Stimulated activated CD8-positive, alpha-beta memory T cell treated with anti-CD3 and anti-CD28 coated beads, Interleukin-15, amount 100 ng/mL, for 48 hours (primary cell): ENCODE data around the gene LBH.

Experiments used
- DNase-seq, 2 donors: peaks; one replicate each; pipeline ENCODE4 v3.0.0-alpha.2; 2020; ENCODE audit warnings: low read depth in 2 of 2

Gene LBH

GRCh38 chr2:30217644-30218337 is 13.5 kb upstream of the LBH start:
- DNase-seq: no peak

GRCh38 chr2:30218338-30218713 is 13.0 kb upstream of the LBH start:
- no peak for DNase-seq

- DNase-seq: no peak
These were observed 12.5 kb upstream of the LBH start for GRCh38 chr2:30218814-30219213.

GRCh38 chr2:30219886-30220875 is 11.2 kb upstream of the LBH start:
- DNase-seq: no peak

GRCh38 chr2:30221531-30221930 is 9.8 kb upstream of the LBH start:
- DNase-seq: no peak

GRCh38 chr2:30222031-30222430 is 9.3 kb upstream of the LBH start:
- no peak for DNase-seq

- DNase-seq: no peak
These were observed 8.5 kb upstream of the LBH start for GRCh38 chr2:30222636-30223360.

GRCh38 chr2:30223413-30223874 is 7.9 kb upstream of the LBH start:
- DNase-seq: no peak

- DNase-seq: no peak
These were observed 7.2 kb upstream of the LBH start for GRCh38 chr2:30224151-30224550.

GRCh38 chr2:30225131-30225762 is 6.1 kb upstream of the LBH start:
- no peak for DNase-seq

GRCh38 chr2:30226144-30227032 is 4.9 kb upstream of the LBH start:
- DNase-seq: no peak

GRCh38 chr2:30229596-30229995 is 1.7 kb upstream of the LBH start:
- no peak for DNase-seq

- DNase-seq: no peak
These were observed 680 bp upstream of the LBH start for GRCh38 chr2:30230497-30231211.

- peak; percentile 52 to 61 for DNase-seq
These were observed 864 bp downstream of the LBH start for GRCh38 chr2:30231996-30232800.

- DNase-seq: no peak
These were observed 1.4 kb downstream of the LBH start for GRCh38 chr2:30232801-30233130.

GRCh38 chr2:30233271-30234009 is 2.1 kb downstream of the LBH start:
- DNase-seq: no peak

GRCh38 chr2:30234180-30234971 is 3.0 kb downstream of the LBH start:
- DNase-seq: peak in 1 of 2 donors; percentile 58
